Medulla oblongata (tissue), 1 donor: ENCODE results near the gene ZNF613.
"Not testable (repeated sequence)": the region's sequence is repeated elsewhere in the genome, so short reads cannot be mapped to it uniquely, and the experiment has no call there.

Source experiments
- DNase-seq: peaks from one replicate; pipeline ENCODE4 v3.0.0-alpha.2; 2015; ENCODE audit errors: extremely low spot score

ZNF613 gene

GRCh38 chr19:51944798-51945552 lies 17.7 kb downstream of the ZNF613 start:
- DNase-seq = no peak

- DNase-seq = no peak
Observed at GRCh38 chr19:51946602-51947001, 19.3 kb downstream of the ZNF613 start.

- DNase-seq = peak; percentile 42
Observed at GRCh38 chr19:51948975-51949374, 21.7 kb downstream of the ZNF613 start.

- DNase-seq = not testable (repeated sequence)
Observed at GRCh38 chr19:51957846-51958245, 30.6 kb downstream of the ZNF613 start.

GRCh38 chr19:51959791-51960190 lies 32.5 kb downstream of the ZNF613 start:
- no peak for DNase-seq

GRCh38 chr19:51960621-51961233 lies 33.5 kb downstream of the ZNF613 start:
- not testable (repeated sequence) for DNase-seq

- DNase-seq = no peak
Observed at GRCh38 chr19:51965583-51965982, 38.3 kb downstream of the ZNF613 start.

- DNase-seq = no peak
Observed at GRCh38 chr19:51970718-51971117, 43.4 kb downstream of the ZNF613 start.

- no peak for DNase-seq
Observed at GRCh38 chr19:51971624-51972023, 44.4 kb downstream of the ZNF613 start.

- not testable (repeated sequence) for DNase-seq
Observed at GRCh38 chr19:51975787-51976186, 48.5 kb downstream of the ZNF613 start.

- DNase-seq = no peak
Observed at GRCh38 chr19:51976852-51977251, 49.6 kb downstream of the ZNF613 start.

- no peak for DNase-seq
Observed at GRCh38 chr19:51977346-51977745, 50.1 kb downstream of the ZNF613 start.

- DNase-seq = no peak
Observed at GRCh38 chr19:51978882-51979281, 51.6 kb downstream of the ZNF613 start.

GRCh38 chr19:51980116-51980736 lies 53.0 kb downstream of the ZNF613 start:
- DNase-seq = no peak

- DNase-seq = not testable (repeated sequence)
Observed at GRCh38 chr19:51980926-51981325, 53.7 kb downstream of the ZNF613 start.

GRCh38 chr19:51983361-51983760 lies 56.1 kb downstream of the ZNF613 start:
- DNase-seq = no peak

GRCh38 chr19:51986309-51987291 lies 59.3 kb downstream of the ZNF613 start, which contains the start of gene ZNF350:
Gene ZNF350 (minus strand): TSS chr19:51986840. CDS start chr19:51974360, 12,480 bp downstream.
- DNase-seq = peak; percentile 98

- no peak for DNase-seq
Observed at GRCh38 chr19:51993422-51993821, 66.2 kb downstream of the ZNF613 start.

- DNase-seq = no peak
Observed at GRCh38 chr19:51994048-51994644, 66.9 kb downstream of the ZNF613 start.
